KMS-11 (cell line): ENCODE measurements around the gene CORO6.

ENCODE experiments used
- H2AFZ ChIP-seq: fragments of 200-600 bp; sonication (generic); 2 replicates; pipeline ENCODE4 v1.6.1; 2016; ENCODE audit warnings: antibody characterized with exemption, mixed run types, low read depth
- H3K27ac ChIP-seq: fragments of 200-600 bp; sonication (generic); 2 replicates; pipeline ENCODE4 v1.6.1; 2016; ENCODE audit warnings: mild to moderate bottlenecking, mixed run types
- H3K27me3 ChIP-seq: fragments of 200-600 bp; sonication (generic); 2 replicates; pipeline ENCODE4 v1.6.1; 2017; ENCODE audit warnings: mild to moderate bottlenecking, low read depth, mixed run types, moderate library complexity; ENCODE audit not compliant: insufficient read depth
- H3K36me3 ChIP-seq: fragments of 200-600 bp; sonication (generic); 2 replicates; pipeline ENCODE4 v1.6.1; 2017; ENCODE audit warnings: mild to moderate bottlenecking, mixed run types; ENCODE audit not compliant: insufficient read depth
- H3K4me1 ChIP-seq: fragments of 200-600 bp; sonication (generic); 2 replicates; pipeline ENCODE4 v1.6.1; 2016; ENCODE audit warnings: mild to moderate bottlenecking, low read depth, mixed run types; ENCODE audit not compliant: poor library complexity, severe bottlenecking
- H3K4me2 ChIP-seq: fragments of 200-600 bp; sonication (generic); 2 replicates; pipeline ENCODE4 v1.7.0; 2016; ENCODE audit warnings: mild to moderate bottlenecking, mixed run types
- H3K4me3 ChIP-seq: fragments of 200-600 bp; sonication (generic); IDR thresholded peaks from 2 replicates; pipeline ENCODE4 v1.6.1; 2017; ENCODE audit warnings: low read depth, low read length, mixed read lengths; ENCODE audit not compliant: insufficient read depth
- H3K79me2 ChIP-seq: fragments of 200-600 bp; sonication (generic); 2 replicates; pipeline ENCODE4 v1.6.1; 2016; ENCODE audit warnings: low read depth, mixed run types; ENCODE audit not compliant: insufficient read depth
- H3K9ac ChIP-seq: fragments of 200-600 bp; sonication (generic); 2 replicates; pipeline ENCODE4 v1.6.1; 2016; ENCODE audit warnings: mild to moderate bottlenecking, mixed run types
- H4K20me1 ChIP-seq: fragments of 200-600 bp; sonication (generic); 2 replicates; pipeline ENCODE4 v1.6.1; 2016; ENCODE audit warnings: mild to moderate bottlenecking, mixed run types; ENCODE audit not compliant: insufficient read depth
- CTCF ChIP-seq: fragments of 200-600 bp; sonication (generic); conservative IDR thresholded peaks from 2 replicates; pipeline ENCODE4 v1.6.1; 2017; ENCODE audit warnings: low read depth, mild to moderate bottlenecking, antibody characterized with exemption, low read length, moderate library complexity, mixed read lengths

CORO6 gene

GRCh38 chr17:29617481-29618271 lies 5.0 kb downstream of the CORO6 start:
- H3K4me3 ChIP-seq, result no peak overlapping the region
- peak overlapping the region; percentile 75 for H2AFZ ChIP-seq
- peaks cover 13% of the 10 kb centered on the region; the same call in 1 of the 2 replicates for H3K27me3 ChIP-seq
- peak overlapping the region; percentile 79 for H3K4me2 ChIP-seq
- H3K27ac ChIP-seq, result peak overlapping the region; percentile 38
- peak; percentile 71 for TF ChIP-seq CTCF
- H4K20me1 ChIP-seq, result no peaks in the 10 kb centered on the region
- no peaks in the 10 kb centered on the region for H3K36me3 ChIP-seq
- peaks cover 44% of the 10 kb centered on the region for H3K4me1 ChIP-seq
- H3K79me2 ChIP-seq, result no peaks in the 10 kb centered on the region
- peak overlapping the region; percentile 52; the same call in 1 of the 2 replicates for H3K9ac ChIP-seq

- H3K4me1 ChIP-seq, result peaks cover 44% of the 10 kb centered on the region
- no peak overlapping the region for H3K27ac ChIP-seq
- no peaks in the 10 kb centered on the region for H4K20me1 ChIP-seq
- peak overlapping the region; percentile 79 for H3K4me2 ChIP-seq
- peaks cover 13% of the 10 kb centered on the region; the same call in 1 of the 2 replicates for H3K27me3 ChIP-seq
- H3K36me3 ChIP-seq, result no peaks in the 10 kb centered on the region
- H3K9ac ChIP-seq, result peak overlapping the region; percentile 52; the same call in 1 of the 2 replicates
- TF ChIP-seq CTCF, result peak; percentile 86
- no peak overlapping the region for H3K4me3 ChIP-seq
- peak overlapping the region; percentile 75 for H2AFZ ChIP-seq
- H3K79me2 ChIP-seq, result no peaks in the 10 kb centered on the region
These were observed 5.6 kb downstream of the CORO6 start for GRCh38 chr17:29617125-29617480.

- no peaks in the 10 kb centered on the region for H3K36me3 ChIP-seq
- no peaks in the 10 kb centered on the region for H4K20me1 ChIP-seq
- no peak for TF ChIP-seq CTCF
- H3K4me1 ChIP-seq, result peaks cover 44% of the 10 kb centered on the region
- H3K27ac ChIP-seq, result no peak overlapping the region
- H3K4me2 ChIP-seq, result peak overlapping the region; percentile 79
- H3K27me3 ChIP-seq, result peaks cover 13% of the 10 kb centered on the region; the same call in 1 of the 2 replicates
- H3K9ac ChIP-seq, result no peak overlapping the region
- no peak overlapping the region for H3K4me3 ChIP-seq
- no peaks in the 10 kb centered on the region for H3K79me2 ChIP-seq
- peak overlapping the region; percentile 75 for H2AFZ ChIP-seq
These were observed 6.2 kb downstream of the CORO6 start for GRCh38 chr17:29616300-29617048.

- peaks cover 13% of the 10 kb centered on the region; the same call in 1 of the 2 replicates for H3K27me3 ChIP-seq
These were observed 7.0 kb downstream of the CORO6 start for GRCh38 chr17:29615492-29616299.

More at GRCh38 chr17:29615492-29616299, 7.0 kb downstream of the CORO6 start:
- Histone ChIP-seq H3K4me1 (peaks cover 44% of the 10 kb centered on the region), H3K9ac (no peak overlapping the region; the same call in 1 of the 2 replicates), H2AFZ (peak overlapping the region; percentile 70), H4K20me1 (no peaks in the 10 kb centered on the region), H3K27ac (no peak overlapping the region), H3K4me3 (no peak overlapping the region), H3K79me2 (no peaks in the 10 kb centered on the region), H3K4me2 (peak overlapping the region; percentile 79), H3K36me3 (no peaks in the 10 kb centered on the region)
- no peak; the same call in 1 of the 2 replicates for TF ChIP-seq CTCF
